Measurements from ENCODE around the gene GNG2. TPM values are rescaled to one million over a fixed set of nuclear protein-coding genes. Genes with fewer than 3 reads are reported as not detected.
A peak's percentile ranks its signal among the peaks of the same experiment; 100 is the strongest.

Gene GNG2
- total RNA-seq, 6 experiments from 2014 or later = 2.4 to 6.0 (median 2.8) TPM

- DNase-seq = no peak
- Mint-ChIP-seq H3K36me3 (ENCODE audit: low read depth) (no peaks in the 10 kb centered on the region), H3K9me3 (no peaks in the 10 kb centered on the region; the same call in 1 of the 2 replicates), H3K27me3 (ENCODE audit: insufficient read depth) (peaks cover 26% of the 10 kb centered on the region), H3K4me1 (ENCODE audit: low read depth) (peaks cover 14% of the 10 kb centered on the region), H3K4me3 (no peak overlapping the region; the same call in 1 of the 2 replicates), H3K27ac (peak overlapping the region; percentile 30; the same call in 1 of the 2 replicates)
- TF ChIP-seq CTCF (IDR thresholded peaks at IDR 0.05) = no peak
Measured at GRCh38 chr14:51846631-51847488, 13.6 kb upstream of the GNG2 start.

DNA sequence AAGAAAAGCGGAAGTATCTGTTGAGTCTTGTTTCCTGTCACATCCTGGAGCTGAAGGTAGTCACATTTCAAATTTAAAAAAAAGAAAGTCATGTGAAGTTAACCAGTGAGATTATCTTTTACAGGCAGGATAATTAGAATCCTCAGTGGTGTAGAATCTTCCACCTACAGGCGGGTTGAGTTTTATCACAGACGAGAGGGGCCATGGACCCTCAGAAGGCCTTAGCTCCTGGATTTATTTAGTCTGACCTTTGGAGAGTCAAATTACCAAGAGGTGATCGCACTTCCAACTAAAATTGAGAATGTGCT is 13.0 kb upstream of the GNG2 start:
- Mint-ChIP-seq H3K36me3 (ENCODE audit: low read depth) (no peaks in the 10 kb centered on the region), H3K4me1 (ENCODE audit: low read depth) (peaks cover 19% of the 10 kb centered on the region), H3K27me3 (ENCODE audit: insufficient read depth) (peaks cover 23% of the 10 kb centered on the region), H3K27ac (no peak overlapping the region), H3K4me3 (no peak overlapping the region), H3K9me3 (no peaks in the 10 kb centered on the region; the same call in 1 of the 2 replicates)
- no peak for DNase-seq
- no peak for TF ChIP-seq CTCF (IDR thresholded peaks at IDR 0.05)

DNA sequence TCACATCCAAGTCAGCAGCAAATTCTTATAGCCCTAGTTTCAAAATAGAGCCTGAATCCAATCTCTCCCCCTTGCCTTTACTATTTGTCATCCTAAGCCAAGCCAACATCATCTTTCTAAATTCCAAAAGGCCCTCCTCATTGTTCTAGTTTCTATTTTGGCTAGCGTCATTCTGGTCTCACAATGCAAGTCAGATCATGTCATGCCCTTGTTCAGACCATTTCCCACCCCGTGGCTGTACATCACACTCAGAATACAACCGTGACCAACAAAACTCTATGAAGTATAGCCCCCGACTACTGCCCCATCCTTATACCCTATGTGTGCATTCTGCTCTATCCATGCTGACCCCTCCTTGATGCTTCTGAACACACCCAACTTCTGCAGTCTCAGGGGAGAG is 12.3 kb upstream of the GNG2 start:
- Mint-ChIP-seq H3K4me1 (ENCODE audit: low read depth) (peaks cover 26% of the 10 kb centered on the region), H3K36me3 (ENCODE audit: low read depth) (no peaks in the 10 kb centered on the region), H3K27me3 (ENCODE audit: insufficient read depth) (peaks cover 18% of the 10 kb centered on the region), H3K4me3 (no peak overlapping the region), H3K27ac (no peak overlapping the region), H3K9me3 (no peaks in the 10 kb centered on the region; the same call in 1 of the 2 replicates)
- TF ChIP-seq CTCF (IDR thresholded peaks at IDR 0.05) = no peak
- no peak for DNase-seq

DNA sequence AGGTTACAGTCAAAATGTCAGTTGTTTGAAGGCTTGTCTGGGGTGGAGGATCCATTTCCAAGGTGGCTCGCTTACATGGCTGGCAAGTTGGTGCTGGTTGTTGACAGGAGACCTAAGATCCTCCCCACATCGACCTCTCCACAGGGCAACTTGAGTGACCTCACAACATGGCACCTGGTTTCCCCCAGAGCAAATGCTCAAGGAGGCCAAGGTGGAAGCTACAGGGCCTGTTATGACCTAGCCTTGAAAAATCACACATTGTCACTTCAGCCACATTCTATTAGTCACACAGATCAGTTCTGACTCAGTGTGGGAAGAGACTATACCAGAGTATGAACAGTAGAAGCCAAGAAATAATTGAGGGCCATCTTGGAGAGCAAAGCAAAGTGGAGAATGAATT is 11.3 kb upstream of the GNG2 start:
- H3K9me3 Mint-ChIP-seq = no peaks in the 10 kb centered on the region; the same call in 1 of the 2 replicates
- H3K4me3 Mint-ChIP-seq = no peak overlapping the region

DNA sequence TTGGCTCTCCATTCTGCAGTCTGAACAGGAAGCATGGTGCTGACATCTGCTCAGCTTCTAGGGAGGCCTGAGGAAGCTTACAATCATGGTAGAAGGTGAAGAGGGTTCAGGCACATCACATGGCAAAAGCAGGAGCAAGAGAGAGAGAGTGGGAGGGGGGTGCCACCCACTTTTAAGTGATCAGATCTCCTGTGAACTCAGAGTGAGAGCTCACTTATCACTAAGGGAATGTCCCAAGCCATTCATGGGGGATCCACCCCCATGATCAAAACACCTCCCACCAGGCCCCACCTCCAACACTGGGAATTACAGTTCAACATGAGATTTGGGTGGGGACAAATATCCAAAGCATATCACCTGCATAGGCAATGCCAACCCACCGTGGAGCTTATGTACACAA is 9.8 kb upstream of the GNG2 start:
- Mint-ChIP-seq H3K9me3 (no peaks in the 10 kb centered on the region; the same call in 1 of the 2 replicates), H3K36me3 (ENCODE audit: low read depth) (0 out of 2 replicates have a peak, but pooled peaks cover 4% of the 10 kb centered on the region), H3K27me3 (ENCODE audit: insufficient read depth) (peaks cover 14% of the 10 kb centered on the region), H3K27ac (no peak overlapping the region), H3K4me1 (ENCODE audit: low read depth) (peaks cover 36% of the 10 kb centered on the region), H3K4me3 (no peak overlapping the region)
- TF ChIP-seq CTCF (IDR thresholded peaks at IDR 0.05) = no peak
- no peak for DNase-seq

More for the DNA sequence above, 11.3 kb upstream of the GNG2 start:
- Mint-ChIP-seq H3K27ac (no peak overlapping the region), H3K36me3 (ENCODE audit: low read depth) (no peaks in the 10 kb centered on the region), H3K4me1 (ENCODE audit: low read depth) (peaks cover 26% of the 10 kb centered on the region), H3K27me3 (ENCODE audit: insufficient read depth) (peaks cover 13% of the 10 kb centered on the region)
- TF ChIP-seq CTCF (IDR thresholded peaks at IDR 0.05) = no peak
- DNase-seq = peak; percentile 25

Data from HFFc6 (cell line).